ENCODE results near the gene PLCB2.

Gene PLCB2

DNA sequence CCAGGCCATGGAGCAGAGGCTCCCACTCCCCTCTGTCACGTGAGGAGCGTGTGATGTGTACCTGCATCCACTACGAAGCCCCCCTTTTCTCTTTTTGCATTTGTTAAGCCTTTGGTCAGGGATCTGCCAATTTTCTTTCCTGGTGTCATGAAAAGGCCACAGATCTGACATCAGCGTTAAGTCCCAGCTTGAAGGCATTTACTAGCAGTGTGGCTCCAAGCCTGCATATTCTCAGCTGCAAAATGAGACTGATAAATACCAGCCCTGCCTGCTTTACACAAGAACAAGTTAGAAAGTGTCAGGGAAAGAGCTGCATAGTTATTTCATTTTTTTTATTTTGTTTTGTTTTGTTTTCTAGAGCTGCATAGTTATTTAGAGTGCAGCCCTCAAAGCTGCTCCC is 22.6 kb downstream of the PLCB2 start:
- DNase-seq (ENCODE audit: low read depth) = no peak

DNA sequence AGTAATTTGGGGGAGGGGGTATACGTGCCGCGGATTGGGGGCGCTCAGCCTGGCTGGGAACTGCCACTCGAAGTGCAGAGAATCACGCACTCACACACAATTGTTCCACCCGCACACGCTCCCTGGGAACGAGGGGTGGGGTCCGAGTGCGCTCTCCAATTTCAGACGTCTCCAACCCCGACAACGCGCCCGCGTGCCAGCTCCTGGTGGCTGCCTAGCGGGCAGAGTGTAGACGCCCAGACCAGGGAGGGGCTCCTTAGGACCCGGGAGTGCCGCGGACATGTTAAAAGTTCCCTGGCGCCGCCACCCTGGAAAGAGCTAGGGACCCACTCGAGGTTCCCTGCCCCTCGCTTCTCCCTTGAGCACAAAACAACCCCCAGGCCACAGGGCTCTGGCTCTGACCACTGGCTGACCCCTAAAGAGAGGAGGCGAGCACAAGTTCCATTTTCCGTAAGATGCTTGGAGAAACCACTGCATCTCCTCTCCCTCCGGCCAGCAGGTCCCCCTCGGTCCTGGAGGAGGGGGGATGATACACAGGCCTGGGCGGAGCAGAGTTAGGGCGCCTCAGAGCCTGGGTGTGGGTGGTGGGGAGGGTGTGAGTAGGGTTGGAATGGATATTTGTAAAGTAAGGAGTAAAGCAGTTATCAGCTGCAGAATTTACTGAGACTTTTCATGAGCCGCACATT is 24.0 kb downstream of the PLCB2 start:
- no peak for DNase-seq (ENCODE audit: low read depth)

DNA sequence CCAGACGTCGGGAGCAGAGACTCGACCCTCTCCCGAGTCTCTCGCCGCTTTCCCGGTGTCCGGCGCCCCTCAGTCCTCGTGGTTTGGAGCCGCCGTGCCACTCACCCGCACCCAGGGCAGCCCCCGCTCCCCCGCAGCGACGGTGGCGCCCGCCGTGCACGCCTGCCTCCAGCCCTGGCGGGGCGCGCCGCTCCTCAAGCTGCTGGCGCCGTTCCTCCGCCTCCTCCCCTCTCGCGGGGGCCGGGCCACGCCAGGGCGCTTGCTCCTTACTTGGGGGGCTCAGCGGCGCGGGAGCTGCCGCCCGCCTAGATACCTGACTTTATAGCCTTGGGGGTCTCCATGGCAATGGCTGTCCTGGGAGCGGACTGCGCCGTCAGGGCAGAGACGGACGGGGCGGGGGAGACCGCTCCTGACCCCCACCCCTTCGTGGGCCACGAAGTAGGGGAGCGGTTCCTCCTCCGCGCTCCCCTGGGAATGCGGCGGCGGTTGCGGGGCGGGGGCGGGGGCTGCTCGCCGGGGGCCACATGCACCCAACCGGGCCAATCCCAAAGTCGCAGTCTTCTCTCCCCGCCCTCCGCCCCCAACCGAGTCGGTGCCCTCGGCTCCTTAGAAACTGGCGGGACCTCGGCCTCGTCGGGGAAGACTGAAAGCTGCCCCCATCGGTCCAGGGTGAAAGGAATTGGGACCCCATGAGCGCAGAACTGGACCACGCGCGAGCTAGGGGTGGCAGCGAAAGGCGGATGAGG is 24.7 kb downstream of the PLCB2 start, which contains the start of gene ANKRD63:
Gene ANKRD63, minus strand, starts transcription at position 196 of the 746 bp plus-strand sequence. CDS start 478 bp downstream, outside the sequence.
- DNase-seq (ENCODE audit: low read depth) = no peak

GRCh38 chr15:40282147-40282868 is 25.4 kb downstream of the PLCB2 start:
- peak; percentile 12 for DNase-seq (ENCODE audit: low read depth)

- no peak for DNase-seq (ENCODE audit: low read depth)
Observed at GRCh38 chr15:40281801-40282146, 26.0 kb downstream of the PLCB2 start.

DNA sequence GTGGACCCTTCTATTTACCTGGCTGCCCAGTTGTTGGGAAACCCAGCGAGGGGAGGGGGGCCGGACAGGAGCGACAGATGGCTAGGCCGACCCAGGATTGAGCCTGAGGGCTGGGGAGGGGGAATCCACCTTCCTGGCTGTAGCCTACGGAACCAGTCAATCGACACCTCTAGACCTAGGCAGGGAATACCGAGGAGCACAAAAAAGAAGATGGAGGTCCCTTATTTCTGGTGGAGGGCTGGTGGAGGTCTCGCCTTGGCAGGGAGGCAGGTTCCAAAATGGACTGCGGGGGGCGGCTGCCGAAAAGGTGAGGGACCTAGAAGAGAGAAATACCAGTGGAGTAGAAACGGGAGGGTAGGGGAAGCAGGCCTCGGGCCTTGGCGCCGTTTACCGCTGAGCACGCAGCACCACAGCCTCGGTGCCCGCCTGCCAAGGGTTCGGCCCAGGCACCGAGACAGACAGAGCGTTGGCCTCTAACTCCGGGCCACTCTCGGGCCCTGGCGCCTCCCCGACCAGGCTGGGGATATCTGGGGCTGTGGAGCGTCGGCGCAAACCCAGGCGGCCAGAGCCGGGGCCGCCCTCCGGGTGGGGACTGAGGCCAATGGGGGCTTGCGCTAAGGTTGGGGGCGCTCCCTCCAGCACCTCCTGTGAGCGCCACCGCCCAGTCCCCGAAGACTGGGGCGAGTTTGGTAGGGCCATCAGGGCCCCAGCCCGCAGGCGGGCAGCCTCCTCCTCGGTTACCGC is 26.5 kb downstream of the PLCB2 start:
- DNase-seq (ENCODE audit: low read depth) = no peak

DNA sequence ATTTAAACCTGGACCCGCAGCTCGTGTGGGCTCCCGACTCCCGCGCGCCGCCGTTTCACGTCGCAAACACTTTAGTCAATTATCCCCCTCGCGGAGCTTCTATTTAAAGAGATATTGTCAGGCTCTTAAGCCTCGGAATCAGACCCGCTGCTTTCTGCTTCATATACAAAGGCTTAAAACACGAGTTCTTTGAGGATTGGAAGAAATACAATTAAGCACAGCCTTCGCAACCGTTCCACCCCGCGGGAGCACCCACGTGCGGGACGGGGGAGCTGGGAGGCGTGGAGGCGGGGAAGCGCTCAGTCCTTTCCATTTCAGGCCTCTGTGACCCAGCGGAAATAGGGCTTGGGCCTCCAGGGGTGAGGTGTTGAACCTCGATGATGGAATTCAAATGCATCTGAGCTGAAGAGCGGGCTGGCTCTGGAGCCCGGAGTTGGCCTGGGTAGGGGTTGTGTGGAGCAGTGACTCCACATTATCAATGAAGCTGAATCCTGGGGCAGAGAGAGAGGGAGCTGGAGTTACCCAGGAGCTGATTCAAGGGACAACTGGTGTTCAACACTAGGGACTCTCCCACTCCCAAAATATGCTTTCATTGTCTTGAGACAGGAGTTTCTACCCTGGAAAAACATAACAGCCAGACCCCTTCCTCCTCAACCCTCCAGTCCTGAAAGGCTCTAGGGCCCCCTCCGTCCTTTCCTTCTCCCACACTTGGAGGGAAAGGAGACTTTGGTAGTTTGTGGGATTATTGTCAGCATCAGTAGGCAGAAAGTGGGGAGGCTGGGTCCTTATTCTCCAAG is 27.3 kb downstream of the PLCB2 start:
- no peak for DNase-seq (ENCODE audit: low read depth)

GRCh38 chr15:40279437-40280141 is 28.1 kb downstream of the PLCB2 start:
- no peak for DNase-seq (ENCODE audit: low read depth)

GRCh38 chr15:40278026-40278425 is 29.7 kb downstream of the PLCB2 start:
- DNase-seq (ENCODE audit: low read depth) = no peak

GRCh38 chr15:40277471-40277870 is 30.3 kb downstream of the PLCB2 start:
- no peak for DNase-seq (ENCODE audit: low read depth)

DNA sequence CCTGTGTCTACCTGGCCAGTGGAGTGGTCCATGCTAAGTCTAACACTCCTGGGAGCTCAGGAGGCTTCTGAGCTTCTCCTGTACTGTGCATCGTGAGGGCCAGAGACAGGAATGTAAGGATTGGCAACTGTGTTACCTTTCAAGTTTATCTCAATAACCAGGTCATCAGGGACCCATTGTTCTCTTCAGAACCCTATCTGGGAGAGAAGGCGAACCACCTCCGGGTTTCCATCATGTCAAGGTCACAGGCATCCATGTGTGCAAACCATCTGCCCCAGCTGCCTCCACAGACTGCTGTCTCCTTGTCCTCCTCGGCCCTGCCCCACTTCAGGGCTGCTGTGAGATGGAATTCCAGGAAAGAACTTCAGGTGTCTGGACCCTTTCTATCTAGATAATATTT is 30.8 kb downstream of the PLCB2 start:
- no peak for DNase-seq (ENCODE audit: low read depth)

DNA sequence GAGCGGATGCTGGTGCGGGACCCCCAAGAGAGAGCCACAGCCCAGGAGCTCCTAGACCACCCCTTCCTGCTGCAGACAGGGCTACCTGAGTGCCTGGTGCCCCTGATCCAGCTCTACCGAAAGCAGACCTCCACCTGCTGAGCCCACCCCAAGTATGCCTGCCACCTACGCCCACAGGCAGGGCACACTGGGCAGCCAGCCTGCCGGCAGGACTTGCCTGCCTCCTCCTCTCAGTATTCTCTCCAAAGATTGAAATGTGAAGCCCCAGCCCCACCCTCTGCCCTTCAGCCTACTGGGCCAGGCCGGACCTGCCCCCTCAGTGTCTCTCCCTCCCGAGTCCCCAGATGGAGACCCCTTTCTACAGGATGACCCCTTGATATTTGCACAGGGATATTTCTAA is 31.8 kb downstream of the PLCB2 start:
- DNase-seq (ENCODE audit: low read depth) = no peak

- no peak for DNase-seq (ENCODE audit: low read depth)
Observed at GRCh38 chr15:40275523-40275922, 32.2 kb downstream of the PLCB2 start.

DNA sequence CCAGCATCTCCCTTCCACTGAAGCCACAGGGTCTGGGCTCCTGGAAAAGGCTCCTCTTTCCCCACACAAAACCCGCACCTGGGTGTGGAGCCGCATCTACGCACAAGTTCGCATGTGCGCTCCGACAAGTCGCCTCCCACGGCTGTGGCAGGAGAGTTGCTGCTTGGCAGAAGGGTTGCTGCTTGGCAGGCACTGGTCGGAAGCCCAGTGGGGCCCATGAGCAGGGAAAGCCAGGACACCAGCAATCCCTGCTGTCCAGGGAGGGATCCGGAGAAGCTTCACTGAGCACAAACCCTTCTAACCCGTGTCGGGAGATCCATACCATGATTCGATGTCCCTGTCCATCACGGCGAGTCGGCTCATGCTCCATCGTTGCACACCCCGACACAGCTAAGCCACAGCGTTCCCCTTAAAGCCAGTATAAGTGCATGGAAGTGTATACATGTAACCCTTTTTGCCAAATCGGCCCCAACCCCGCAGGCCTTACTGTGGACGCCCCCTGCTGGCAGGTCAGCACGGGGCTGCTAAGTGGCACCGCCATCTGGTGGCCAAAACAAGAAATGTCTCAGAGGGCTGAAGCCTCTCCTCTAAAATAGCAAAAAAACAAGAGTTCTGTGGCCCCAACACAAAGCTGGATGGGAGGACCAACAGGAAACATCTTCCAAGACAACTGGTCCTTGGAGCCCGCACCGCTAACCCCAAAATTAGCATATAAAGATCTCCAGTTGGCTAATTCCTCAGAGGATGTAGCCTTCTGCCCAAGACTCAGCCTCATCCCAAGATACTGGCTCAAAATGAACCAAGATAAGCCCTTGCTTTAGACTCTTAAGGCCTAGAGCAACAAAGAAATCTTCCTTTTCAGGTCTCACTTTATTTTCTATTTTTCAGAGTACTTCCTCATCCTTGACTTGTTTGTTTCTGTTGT is 33.1 kb downstream of the PLCB2 start:
- peak; percentile 76 for DNase-seq (ENCODE audit: low read depth)

DNA sequence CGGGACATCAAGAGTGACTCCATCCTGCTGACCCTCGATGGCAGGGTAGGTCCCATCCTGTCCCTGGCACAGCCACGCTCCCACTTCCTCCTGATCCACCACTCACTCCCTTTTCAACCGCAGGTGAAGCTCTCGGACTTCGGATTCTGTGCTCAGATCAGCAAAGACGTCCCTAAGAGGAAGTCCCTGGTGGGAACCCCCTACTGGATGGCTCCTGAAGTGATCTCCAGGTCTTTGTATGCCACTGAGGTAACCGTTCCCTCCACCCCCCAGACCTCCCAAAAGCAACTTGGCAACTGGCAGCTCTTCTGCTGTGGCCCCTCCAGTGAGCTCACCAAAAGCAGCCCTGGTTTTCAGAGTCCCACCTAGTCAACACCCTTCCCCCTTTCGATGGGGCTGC is 34.3 kb downstream of the PLCB2 start:
- DNase-seq (ENCODE audit: low read depth) = no peak

DNA sequence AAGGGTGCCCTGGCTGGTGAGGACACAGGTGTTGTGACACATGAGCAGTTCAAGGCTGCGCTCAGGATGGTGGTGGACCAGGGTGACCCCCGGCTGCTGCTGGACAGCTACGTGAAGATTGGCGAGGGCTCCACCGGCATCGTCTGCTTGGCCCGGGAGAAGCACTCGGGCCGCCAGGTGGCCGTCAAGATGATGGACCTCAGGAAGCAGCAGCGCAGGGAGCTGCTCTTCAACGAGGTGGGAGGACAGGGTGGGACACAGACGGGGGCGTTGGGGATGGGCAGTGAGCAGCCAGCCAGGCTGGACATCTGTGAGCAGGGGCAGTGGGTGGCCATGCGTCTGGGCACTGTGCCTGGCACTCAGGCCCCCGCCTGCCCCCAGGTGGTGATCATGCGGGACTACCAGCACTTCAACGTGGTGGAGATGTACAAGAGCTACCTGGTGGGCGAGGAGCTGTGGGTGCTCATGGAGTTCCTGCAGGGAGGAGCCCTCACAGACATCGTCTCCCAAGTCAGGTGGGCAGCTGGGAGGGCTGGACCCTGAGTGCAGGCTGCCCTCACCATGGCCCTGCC is 35.2 kb downstream of the PLCB2 start:
- DNase-seq (ENCODE audit: low read depth) = no peak

DNA sequence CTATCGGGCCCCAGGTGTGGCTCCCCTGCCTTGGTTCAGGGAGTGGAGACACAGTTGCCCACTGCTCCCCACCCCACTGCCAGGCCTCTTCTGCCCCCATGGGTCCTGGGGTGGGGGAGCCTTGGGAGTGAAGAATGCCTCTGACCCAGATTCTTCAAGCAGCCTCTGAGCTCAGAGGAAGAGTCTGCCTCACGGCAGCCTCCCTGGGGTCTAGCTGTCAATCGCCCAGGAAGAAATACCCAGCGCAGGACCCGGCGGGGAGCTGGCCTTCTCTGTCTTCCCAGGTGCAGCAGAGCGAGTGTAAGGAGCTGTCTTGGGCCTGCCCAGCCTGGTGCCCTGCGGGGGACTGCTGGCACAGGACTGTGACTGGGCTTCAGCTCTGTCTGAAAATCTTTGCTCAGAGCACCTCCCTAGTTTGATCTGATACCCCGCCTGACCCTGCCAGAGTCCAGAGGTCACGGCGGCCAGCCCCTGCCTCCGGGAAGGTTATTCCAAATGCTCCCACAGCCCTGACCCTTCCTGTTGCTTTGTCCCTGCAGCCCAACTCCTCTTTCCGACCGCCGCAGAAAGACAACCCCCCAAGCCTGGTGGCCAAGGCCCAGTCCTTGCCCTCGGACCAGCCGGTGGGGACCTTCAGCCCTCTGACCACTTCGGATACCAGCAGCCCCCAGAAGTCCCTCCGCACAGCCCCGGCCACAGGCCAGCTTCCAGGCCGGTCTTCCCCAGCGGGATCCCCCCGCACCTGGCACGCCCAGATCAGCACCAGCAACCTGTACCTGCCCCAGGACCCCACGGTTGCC is 35.9 kb downstream of the PLCB2 start:
- DNase-seq (ENCODE audit: low read depth) = no peak

DNA sequence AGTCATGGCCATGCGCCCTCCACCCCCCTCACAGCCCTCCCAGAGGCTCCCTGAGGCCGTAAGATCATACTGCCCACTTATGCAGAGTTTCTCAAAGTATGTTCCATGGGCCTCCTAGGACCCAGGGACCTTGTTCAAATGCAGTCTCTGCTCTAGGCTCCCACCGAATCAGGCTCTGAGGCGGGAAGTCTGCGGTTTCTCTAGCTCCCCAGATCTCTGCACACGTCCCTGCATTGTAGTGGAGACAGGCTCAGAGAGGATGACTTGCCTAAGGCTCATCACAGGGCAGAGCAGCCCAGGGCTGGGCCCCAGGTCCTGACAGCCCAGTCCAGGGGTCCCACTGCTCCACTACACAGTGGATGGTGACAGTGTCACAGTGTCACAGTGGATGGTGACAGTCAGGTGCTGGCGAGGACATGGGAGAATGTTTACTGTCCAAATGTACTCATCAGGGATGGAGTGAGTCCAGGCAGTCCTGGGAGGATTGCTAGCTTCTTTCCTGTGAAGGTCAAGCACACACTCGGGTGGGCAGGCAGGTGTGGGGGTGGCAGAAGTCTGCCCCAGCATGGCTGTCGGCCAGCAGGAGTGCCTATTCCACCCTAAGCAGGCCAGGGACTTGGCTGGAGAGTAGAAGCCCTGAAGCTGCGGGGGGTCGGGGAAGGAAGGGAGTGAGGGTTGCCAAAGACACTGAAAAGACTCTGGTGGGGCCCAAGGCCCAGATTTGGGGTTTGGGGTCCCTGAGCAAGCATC is 37.3 kb downstream of the PLCB2 start:
- DNase-seq (ENCODE audit: low read depth) = no peak
